ENCODE results near the gene FIGNL1.

Gene FIGNL1

GRCh38 chr7:50397320-50397970 lies 52.7 kb downstream of the FIGNL1 start:
- Histone ChIP-seq H3K9me3 (ENCODE audit: control insufficient read depth in 2 of 2, low read length in 2 of 2) (no peaks in the 10 kb centered on the region), H3K4me1 (ENCODE audit: control insufficient read depth, insufficient read depth, low read length) (no peaks in the 10 kb centered on the region), H3K36me3 (ENCODE audit: control insufficient read depth in 2 of 2, insufficient read depth in 2 of 2, low read length in 2 of 2) (no peaks in the 10 kb centered on the region), H3K27ac (ENCODE audit: low read length) (no peak overlapping the region), H3K27me3 (ENCODE audit: control insufficient read depth in 1 of 2, insufficient read depth in 2 of 2, low read length in 2 of 2) (peaks cover 0 to 14% of the 10 kb centered on the region in 2 donors), H3K9ac (ENCODE audit: low read length in 2 of 2) (no peak overlapping the region), H3K4me3 (ENCODE audit: low read length in 2 of 2) (no peak overlapping the region)

DNA sequence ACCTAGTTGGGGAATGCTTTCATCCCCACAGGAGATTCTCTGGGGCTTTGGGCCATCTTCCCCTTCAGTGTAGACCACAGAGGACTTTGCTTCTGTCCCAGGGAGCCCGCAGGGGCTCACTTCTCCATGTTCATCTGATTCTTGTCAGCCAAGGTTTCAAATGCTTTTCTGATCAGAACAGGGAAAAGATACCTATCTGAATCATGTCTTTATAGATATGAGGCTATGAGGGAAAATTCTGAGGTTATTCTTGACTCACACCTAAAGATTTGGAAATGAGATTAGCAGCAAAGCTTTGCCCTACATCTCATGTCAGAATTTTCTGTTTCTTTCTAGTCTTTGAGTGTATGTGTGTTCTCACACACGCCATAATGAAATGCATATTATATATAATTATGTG lies 53.3 kb downstream of the FIGNL1 start:
- Histone ChIP-seq H3K4me1 (ENCODE audit: control insufficient read depth, insufficient read depth, low read length) (no peaks in the 10 kb centered on the region), H3K36me3 (ENCODE audit: control insufficient read depth in 2 of 2, insufficient read depth in 2 of 2, low read length in 2 of 2) (no peaks in the 10 kb centered on the region), H3K9ac (ENCODE audit: low read length in 2 of 2) (no peak overlapping the region), H3K9me3 (ENCODE audit: control insufficient read depth in 2 of 2, low read length in 2 of 2) (no peaks in the 10 kb centered on the region), H3K4me3 (ENCODE audit: low read length in 2 of 2) (no peak overlapping the region), H3K27me3 (ENCODE audit: control insufficient read depth in 1 of 2, insufficient read depth in 2 of 2, low read length in 2 of 2) (peaks cover 0 to 10% of the 10 kb centered on the region in 2 donors), H3K27ac (ENCODE audit: low read length) (no peak overlapping the region)

DNA sequence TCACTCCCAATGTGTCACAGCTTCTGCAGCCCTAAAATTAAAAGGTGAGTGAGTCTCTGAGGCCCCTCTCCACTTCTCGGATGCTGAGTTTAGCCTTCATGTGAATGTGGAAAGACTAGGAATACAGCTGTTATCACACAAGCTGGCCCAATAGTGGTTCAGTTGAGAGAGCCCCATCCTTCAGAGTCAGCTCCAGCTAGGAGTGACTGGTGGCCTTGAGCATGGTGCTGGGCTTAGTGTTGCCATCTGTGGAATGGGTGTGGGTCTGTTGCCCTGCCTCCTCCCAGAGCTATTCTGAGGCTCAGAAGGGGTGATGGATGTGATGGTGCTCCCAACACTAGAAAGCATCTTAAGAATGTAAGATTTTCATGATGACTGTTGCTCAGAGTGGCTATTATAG lies 55.8 kb downstream of the FIGNL1 start:
- H3K4me1 ChIP-seq (ENCODE audit: control insufficient read depth, insufficient read depth, low read length) = no peaks in the 10 kb centered on the region
- H3K4me3 ChIP-seq (ENCODE audit: low read length in 2 of 2) = no peak overlapping the region
- H3K9me3 ChIP-seq (ENCODE audit: control insufficient read depth in 2 of 2, low read length in 2 of 2) = no peaks in the 10 kb centered on the region
- H3K27ac ChIP-seq (ENCODE audit: low read length) = no peak overlapping the region
- no peak overlapping the region for H3K9ac ChIP-seq (ENCODE audit: low read length in 2 of 2)
- no peaks in the 10 kb centered on the region for H3K36me3 ChIP-seq (ENCODE audit: control insufficient read depth in 2 of 2, insufficient read depth in 2 of 2, low read length in 2 of 2)
- peaks cover 0 to 4% of the 10 kb centered on the region in 2 donors for H3K27me3 ChIP-seq (ENCODE audit: control insufficient read depth in 1 of 2, insufficient read depth in 2 of 2, low read length in 2 of 2)

All from stomach smooth muscle (tissue), 2 donors.